NCI-H1092 (cell line): ENCODE results near the gene HOMER2.
A peak's percentile ranks its signal among the peaks of the same experiment; 100 is the strongest.

Experiments used
- DNase-seq: peaks from one replicate; lab custom pipeline; 2025; lab: John Stamatoyannopoulos, UW

The HOMER2 gene

DNA sequence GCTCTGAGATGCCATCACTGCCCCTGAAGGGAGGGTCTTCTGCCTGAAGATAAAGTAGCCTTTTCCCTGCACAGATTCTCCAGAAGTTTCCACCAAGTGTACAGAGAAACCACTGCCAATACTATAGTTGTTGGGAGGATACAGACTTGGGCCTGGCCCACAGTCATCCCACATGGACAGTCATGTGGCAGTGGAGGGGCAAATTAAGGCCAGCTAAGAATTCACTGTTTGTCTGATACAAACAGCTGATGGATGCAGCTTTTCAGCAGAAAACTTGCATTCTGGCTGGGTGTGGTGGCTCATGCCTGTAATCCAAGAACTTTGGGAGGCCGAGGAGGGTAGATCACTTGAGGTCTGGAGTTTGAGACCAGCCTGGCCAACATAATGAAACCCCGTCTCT, 22.1 kb downstream of the HOMER2 start:
- no peak for DNase-seq

- DNase-seq = no peak
Observed at GRCh38 chr15:82928711-82929110, 23.8 kb downstream of the HOMER2 start.

DNA sequence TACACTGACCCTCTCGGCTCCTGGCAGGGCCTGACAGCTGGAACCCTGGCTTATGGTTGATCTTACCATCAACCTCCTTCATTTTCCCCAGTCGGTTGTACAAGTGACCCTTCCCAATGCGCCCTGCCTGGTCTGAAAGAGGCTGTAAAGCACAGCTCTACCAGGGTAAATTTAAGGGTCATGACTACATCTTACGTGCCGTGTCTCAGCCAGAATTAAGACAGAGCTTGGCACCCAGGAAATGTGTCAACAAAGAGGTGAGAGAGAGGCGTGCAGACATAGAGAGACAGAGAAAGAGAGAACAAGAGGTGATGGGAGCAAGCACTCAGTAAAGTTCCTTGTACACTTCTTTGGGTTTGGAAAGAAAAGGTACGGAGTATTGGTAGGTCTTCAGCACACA, 28.8 kb downstream of the HOMER2 start:
- no peak for DNase-seq

- no peak for DNase-seq
Observed at GRCh38 chr15:82922737-82923136, 29.8 kb downstream of the HOMER2 start.

GRCh38 chr15:82921939-82922338, 30.6 kb downstream of the HOMER2 start:
- no peak for DNase-seq

GRCh38 chr15:82921242-82921641, 31.3 kb downstream of the HOMER2 start:
- DNase-seq = no peak

DNA sequence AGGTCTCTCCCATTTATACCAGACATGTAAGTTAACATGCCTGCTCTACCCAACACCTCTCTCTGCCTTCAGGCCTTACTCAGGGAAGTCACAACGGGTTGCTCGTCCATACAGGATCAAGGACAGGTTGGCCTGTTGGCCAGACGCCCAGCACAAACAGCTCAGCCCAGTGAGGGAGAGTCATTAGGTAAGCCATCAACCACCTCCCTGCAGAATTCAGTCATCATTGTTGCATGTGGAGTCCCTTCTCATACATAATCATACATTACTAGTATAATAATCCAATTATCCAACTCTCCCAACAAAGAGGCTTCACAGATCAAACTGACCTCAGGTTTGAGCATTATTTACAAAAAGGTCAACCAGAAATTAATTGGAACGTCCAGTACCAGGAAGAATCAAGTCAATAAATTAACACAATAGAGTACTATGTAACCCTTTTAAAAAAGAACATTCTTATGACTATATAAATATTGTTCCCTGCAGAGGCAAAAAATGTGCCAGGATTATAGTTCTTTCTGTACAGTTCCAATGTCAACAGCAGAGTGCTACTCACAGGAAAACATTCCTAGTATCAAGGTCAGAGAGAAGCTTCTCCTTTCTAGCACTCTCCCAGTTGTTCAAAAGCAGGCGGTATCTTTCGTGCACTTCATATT, 33.2 kb downstream of the HOMER2 start:
- DNase-seq = peak; percentile 3

DNA sequence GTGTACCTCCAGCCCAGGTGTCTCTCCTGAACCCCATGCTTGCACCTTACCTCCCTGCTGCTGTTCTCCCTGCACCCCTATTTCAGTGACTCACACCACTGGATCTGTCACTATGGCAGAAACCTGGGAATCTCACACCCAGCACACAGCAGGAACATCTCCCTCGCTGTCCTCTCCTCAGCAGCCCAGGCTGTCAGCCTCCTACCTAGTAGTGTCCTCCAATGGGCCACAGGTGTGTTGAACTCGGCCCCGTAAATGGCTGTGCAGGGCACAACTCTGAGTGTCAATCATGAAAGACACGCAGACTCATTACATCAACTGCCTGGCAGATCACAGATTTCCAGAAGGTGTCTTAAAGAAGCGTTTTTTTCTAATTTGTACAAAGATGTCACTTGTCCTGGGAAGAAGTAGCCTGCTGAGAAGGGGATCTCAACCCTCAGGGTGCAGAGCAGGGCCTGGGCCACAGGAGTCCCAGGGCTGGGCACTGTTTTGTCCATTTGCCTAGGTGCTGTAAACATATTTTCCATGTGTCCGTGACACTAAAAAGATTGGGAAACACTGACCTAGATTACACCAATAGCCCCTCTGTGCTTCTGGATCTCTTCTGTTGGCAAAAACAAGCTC, 33.8 kb downstream of the HOMER2 start:
- DNase-seq = no peak

DNA sequence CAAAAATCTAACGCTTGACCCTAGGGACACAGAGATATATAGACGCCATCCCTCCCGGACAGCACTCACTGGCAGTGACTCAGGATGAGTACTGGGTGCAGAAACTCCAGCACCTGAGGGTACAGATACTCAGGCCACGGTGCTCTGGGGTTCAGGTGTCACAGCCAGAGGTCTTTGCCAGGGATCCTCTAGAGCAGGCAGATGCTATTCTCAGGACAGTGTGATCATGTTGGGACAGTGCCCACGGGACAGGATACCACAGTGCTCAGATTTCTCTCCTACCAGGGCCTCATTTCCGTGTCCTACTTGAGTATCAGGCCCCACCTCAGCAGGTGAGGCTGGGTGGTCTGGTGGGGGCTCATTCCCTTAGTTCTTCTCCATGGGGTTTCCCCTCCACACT, 34.4 kb downstream of the HOMER2 start:
- DNase-seq = no peak

- DNase-seq = no peak
Observed at GRCh38 chr15:82917249-82917648, 35.3 kb downstream of the HOMER2 start.

DNA sequence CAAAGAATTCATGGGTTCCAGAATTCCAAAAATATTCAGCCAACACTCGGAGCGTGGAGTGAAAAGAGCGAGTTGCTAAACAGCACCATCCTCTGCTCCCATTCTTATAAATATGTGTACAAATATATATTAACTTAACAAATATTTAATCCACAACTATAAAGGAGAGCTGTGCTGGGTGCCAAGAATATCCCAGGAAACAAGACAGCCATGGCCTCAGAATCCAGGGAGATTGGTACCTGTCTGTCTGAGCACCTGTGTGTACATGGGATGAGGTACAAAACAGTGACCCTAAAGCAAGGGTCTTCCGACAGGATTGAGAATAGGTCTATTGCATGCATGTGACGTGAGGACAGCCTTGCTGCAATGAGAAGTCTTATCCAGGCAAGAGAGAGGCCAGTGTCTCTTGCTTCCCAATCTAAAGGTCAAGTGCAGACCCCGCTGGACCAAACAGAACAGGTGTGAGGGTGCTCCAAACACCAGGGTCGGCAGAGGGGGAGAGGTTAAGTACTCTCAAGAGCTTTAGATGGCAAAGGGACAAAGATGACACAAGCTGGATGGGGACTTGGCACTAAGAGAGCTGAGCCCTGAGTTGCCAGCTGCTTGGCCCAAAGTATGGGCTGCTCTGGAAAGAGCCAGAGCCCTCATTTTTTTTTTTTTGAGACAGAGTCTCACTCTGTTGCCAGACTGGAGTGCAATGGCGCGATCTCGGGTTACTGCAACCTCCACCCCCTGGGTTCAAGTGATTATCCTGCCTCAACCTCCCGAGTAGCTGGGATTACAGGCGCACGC, 36.2 kb downstream of the HOMER2 start:
- no peak for DNase-seq

DNA sequence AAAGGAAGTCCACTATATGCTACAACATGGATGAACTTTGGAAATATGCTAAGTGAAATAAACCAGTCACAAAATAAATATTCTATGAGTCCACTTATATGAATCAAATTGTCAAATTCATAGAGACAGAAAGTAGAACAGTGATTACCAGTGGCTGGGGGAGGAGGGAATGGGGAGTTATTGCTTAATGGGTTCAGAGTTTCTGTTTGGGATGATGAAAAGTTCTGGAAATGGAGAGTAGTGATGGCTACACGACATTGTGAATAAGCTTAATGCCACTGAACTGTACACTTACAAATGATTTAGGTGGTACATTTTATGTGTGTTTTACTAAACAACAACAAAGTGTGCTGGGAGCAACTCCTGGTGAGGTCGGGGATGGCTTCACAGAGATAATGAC, 38.1 kb downstream of the HOMER2 start:
- DNase-seq = no peak

DNA sequence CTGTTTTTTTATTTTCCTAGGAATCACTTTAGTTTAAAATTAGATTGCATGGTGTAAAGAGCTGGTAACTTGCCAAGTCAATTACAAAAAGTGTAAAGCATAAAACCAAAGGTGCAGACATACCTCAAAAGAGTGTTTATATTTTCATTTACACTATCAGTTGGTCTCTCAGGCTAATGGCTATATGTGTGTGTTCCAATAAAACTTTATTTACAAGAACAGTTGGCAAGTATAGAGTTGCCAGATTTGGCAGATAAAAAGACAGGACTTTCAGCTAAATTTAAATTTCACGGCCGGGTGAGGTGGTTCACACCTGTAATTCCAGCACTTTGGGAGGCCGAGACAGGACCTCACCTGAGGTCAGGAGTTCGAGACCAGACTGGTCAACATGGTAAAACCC, 41.1 kb downstream of the HOMER2 start:
- no peak for DNase-seq

DNA sequence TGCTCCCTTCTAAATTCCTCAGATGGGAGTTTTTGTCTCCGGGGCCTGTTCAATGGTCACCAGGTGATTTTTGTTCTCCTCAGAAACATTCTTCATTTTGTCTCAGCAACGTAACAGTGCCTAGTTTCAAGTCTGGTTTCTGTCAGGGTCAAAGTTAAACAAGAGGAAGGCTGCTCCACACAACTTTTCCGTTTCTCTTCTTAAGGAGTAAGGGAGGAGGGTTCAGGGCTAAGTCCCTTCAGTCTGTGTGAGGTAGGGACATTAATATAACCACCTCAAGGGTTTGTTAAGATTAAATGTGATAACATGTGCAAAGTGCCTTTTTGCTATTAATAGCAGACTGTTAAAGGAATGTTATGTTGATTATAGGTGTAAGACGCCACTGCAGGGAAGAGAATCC, 41.8 kb downstream of the HOMER2 start:
- no peak for DNase-seq

DNA sequence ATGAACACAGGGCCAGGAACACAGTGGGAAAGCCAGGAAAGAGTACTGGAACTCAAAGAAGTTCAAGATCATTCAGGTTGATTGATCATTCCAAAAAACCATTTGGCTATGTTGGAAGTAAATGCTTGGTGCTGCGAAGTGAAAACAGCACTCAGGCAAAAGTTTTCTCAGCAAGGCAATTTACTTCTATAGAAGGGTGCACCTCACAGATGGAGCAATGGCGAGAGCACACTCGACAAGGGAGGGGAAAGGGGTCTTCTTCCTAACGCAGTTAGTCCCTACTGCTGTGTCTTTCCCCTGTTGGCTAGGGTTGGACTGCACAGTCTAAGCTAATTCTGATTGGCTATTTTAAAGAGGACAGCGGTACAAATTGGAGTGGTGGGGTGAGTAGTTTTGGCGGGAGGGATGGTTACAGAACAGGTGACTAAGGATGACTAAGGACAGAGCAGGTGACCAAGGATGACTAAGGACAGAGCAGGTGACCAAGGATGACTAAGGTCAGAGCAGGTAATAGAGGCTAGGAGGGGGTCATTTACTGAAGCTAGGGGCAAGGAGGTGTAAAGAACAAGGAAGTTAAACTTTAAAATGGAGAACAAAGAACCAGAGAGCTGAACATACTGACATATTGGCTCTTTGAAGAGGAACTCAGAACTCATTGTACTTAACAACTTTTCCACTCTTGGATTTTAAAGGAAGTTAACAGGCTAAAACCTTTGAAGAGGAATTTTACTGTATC, 43.3 kb downstream of the HOMER2 start:
- no peak for DNase-seq

- no peak for DNase-seq
Observed at GRCh38 chr15:82907350-82907749, 45.2 kb downstream of the HOMER2 start.

GRCh38 chr15:82904574-82904973, 47.9 kb downstream of the HOMER2 start:
- no peak for DNase-seq

DNA sequence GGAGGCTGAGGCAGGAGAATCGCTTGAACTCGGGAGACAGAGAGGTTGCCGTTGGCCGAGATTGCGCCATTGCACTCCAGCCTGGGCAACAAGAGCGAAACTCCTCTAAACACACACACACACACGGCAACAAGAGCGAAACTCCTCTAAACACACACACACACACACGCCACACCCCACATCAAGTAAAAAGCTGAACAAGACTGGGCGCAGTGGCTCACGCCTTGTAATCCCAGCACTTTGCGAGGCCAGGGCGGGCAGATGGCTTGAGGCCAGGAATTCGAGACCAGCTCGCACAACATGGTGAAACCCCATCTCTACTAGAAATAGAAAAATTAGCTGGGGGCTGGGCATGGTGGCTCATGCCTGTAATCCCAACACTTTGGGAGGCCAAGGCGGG, 49.0 kb downstream of the HOMER2 start:
- no peak for DNase-seq

- DNase-seq = no peak
Observed at GRCh38 chr15:82901114-82901805, 51.3 kb downstream of the HOMER2 start.

GRCh38 chr15:82900511-82901060, 51.9 kb downstream of the HOMER2 start:
- DNase-seq = no peak

DNA sequence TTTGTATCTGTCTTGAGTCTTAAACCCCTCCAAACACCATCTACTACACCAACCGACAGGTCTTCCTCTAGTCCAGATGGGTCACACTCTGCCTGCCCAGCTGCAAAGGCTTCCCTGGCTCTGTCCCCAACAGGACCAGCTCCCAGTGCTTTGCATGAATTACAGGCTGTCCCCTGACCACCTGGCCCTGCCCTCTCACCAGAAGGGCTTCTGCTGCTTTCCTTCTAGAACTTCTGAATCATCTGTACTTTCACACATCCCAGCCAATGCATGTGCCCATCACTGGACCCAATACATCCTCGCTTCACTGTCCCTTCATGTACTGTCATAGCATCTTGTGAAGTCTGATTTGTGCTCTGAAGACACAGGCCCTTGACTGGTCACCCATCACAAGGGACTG, 53.6 kb downstream of the HOMER2 start:
- DNase-seq = no peak

DNA sequence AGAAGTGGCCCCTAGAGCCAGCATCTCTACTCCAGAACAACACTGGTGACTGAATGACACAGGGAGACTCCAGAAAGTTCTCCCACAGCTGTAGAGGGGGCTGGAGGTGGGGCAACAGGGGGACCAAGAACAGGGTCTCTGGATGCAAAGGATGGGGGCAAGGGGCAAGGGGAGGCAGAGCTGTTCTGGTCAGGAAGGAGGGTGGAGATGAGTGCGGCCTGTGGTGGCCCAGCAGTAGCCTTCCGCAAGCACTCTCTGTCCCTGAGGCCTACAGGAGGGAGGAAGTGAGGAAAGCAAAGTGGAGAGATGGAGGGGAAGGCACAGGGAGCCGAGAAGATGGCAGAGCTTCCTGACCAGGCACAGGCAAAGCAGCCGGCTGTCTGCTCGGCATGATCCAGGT, 56.5 kb downstream of the HOMER2 start:
- no peak for DNase-seq
